HepG2 (cell line): ENCODE data around the gene SLC35B4. TPM values are rescaled to one million over a fixed set of nuclear protein-coding genes. Genes with fewer than 3 reads are reported as not detected.
A peak's percentile ranks its signal among the peaks of the same experiment; 100 is the strongest.

Experiments
- CENPX ChIP-seq: sonication (generic); formaldehyde crosslinking; IDR thresholded peaks from 2 replicates; pipeline ENCODE4 v1.9.0; 2021; ENCODE audit warnings: mild to moderate bottlenecking, missing genetic modification reagents, moderate library complexity
- DDIT3 ChIP-seq: sonication (generic); formaldehyde crosslinking; IDR thresholded peaks from 2 replicates; pipeline ENCODE4 v1.4.0; 2020; ENCODE audit warnings: mild to moderate bottlenecking, missing genetic modification reagents
- DR1 ChIP-seq: sonication (generic); formaldehyde crosslinking; IDR thresholded peaks from 2 replicates; pipeline ENCODE4 v1.8.0; 2021; ENCODE audit warnings: mild to moderate bottlenecking, missing genetic modification reagents, inconsistent platforms
- IRX3 ChIP-seq: sonication (generic); formaldehyde crosslinking; IDR thresholded peaks from 2 replicates; pipeline ENCODE4 v1.8.1; 2023; ENCODE audit warnings: mild to moderate bottlenecking, low read depth, missing genetic modification reagents, borderline replicate concordance
- NRL ChIP-seq: sonication (generic); formaldehyde crosslinking; IDR thresholded peaks from 2 replicates; pipeline ENCODE4 v1.5.0; 2020; ENCODE audit warnings: missing genetic modification reagents, mild to moderate bottlenecking, moderate library complexity, borderline replicate concordance
- PAWR ChIP-seq: sonication (generic); formaldehyde crosslinking; IDR thresholded peaks from 2 replicates; pipeline ENCODE4 v1.4.0; 2020; ENCODE audit warnings: missing genetic modification reagents, mild to moderate bottlenecking, borderline replicate concordance
- SMAD3 ChIP-seq: sonication (generic); formaldehyde crosslinking; IDR thresholded peaks from 2 replicates; pipeline ENCODE4 v1.4.0; 2020; ENCODE audit warnings: missing genetic modification reagents
- STAG1 ChIP-seq: sonication (generic); formaldehyde crosslinking; IDR thresholded peaks from 2 replicates; pipeline ENCODE4 v1.4.0; 2020; ENCODE audit warnings: missing genetic modification reagents
- SUZ12 ChIP-seq: fragments of 150-350 bp; IDR thresholded peaks from 2 replicates; pipeline ENCODE4 v1.6.1; 2014; ENCODE audit warnings: low read depth, low read length
- SYNCRIP ChIP-seq: fragments of 200-400 bp; formaldehyde crosslinking; IDR thresholded peaks from 2 replicates; pipeline ENCODE4 v1.6.1; 2018; ENCODE audit warnings: mild to moderate bottlenecking, low read depth, low read length; ENCODE audit not compliant: insufficient read depth
- TARDBP ChIP-seq: sonication (generic); formaldehyde crosslinking; IDR thresholded peaks from 2 replicates; pipeline ENCODE4 v1.8.0; 2022; ENCODE audit warnings: mild to moderate bottlenecking, missing genetic modification reagents
- ZBTB7A ChIP-seq: sonication (generic); formaldehyde crosslinking; IDR thresholded peaks from 2 replicates; pipeline ENCODE4 v1.8.0; 2022; ENCODE audit warnings: mild to moderate bottlenecking, missing genetic modification reagents
- ZFP36 ChIP-seq: fragments of 150-350 bp; IDR thresholded peaks from 2 replicates; pipeline ENCODE4 v1.6.1; 2018; ENCODE audit warnings: borderline replicate concordance, low read length, low read depth; ENCODE audit not compliant: partially characterized antibody
- ZNF101 ChIP-seq: sonication (generic); formaldehyde crosslinking; IDR thresholded peaks from 2 replicates; pipeline ENCODE4 v1.4.0; 2020; ENCODE audit warnings: mild to moderate bottlenecking, low read depth, missing genetic modification reagents, borderline replicate concordance
- ZNF274 ChIP-seq: sonication (generic); formaldehyde crosslinking; IDR thresholded peaks from 2 replicates; pipeline ENCODE4 v1.5.1; 2020; ENCODE audit warnings: mild to moderate bottlenecking, missing genetic modification reagents
- ZNF333 ChIP-seq: sonication (generic); formaldehyde crosslinking; IDR thresholded peaks from 2 replicates; pipeline ENCODE4 v1.4.0; 2020; ENCODE audit warnings: mild to moderate bottlenecking, missing genetic modification reagents, borderline replicate concordance
- ZNF562 ChIP-seq: sonication (generic); formaldehyde crosslinking; IDR thresholded peaks from 2 replicates; pipeline ENCODE4 v1.8.0; 2022; ENCODE audit warnings: missing genetic modification reagents, borderline replicate concordance
- ZNF644 ChIP-seq: IDR thresholded peaks from 2 replicates; pipeline ENCODE4 v1.6.1; 2016; ENCODE audit warnings: low read depth
- polyA plus RNA-seq, 8 experiments: library from polyadenylated mRNA; depleted of rRNA in 3 of 8; stranded (reverse) in 7 of 8; unstranded in 1 of 8; fragments of >200 nt; fragmentation: Illumina TruSeq in 4 of 8; extraction: Trizol in 4 of 8; gene quantifications; 2 replicates each; pipeline versions ENCODE4 v1.2.1 to v1.2.3, GENCODE V29; 2011 to 2016; ENCODE audit warnings: low read depth in 4 of 8, missing spikeins in 1 of 8, mixed read lengths in 1 of 8; ENCODE audit not compliant: insufficient read depth in 1 of 8
- total RNA-seq, 5 experiments: library from RNA; depleted of rRNA; stranded (reverse); fragments of >200 nt; fragmentation: Illumina TruSeq; extraction: Trizol; gene quantifications; 2 replicates each; pipeline ENCODE4 v1.2.3, GENCODE V29; 2016; ENCODE audit warnings: low read depth in 1 of 5
- TF ChIP-seq, protein P1 (sequence below): IDR thresholded peaks from 2 replicates; pipeline ENCODE4 v1.6.1; 2016; ENCODE audit warnings: control low read depth
- TF ChIP-seq, protein P2 (sequence below): sonication (generic); formaldehyde crosslinking; IDR thresholded peaks from 2 replicates; pipeline ENCODE4 v1.4.0; 2020; ENCODE audit warnings: mild to moderate bottlenecking, missing genetic modification reagents
- TF ChIP-seq, protein P3 (sequence below): IDR thresholded peaks from 2 replicates; pipeline ENCODE4 v1.4.0; 2020; ENCODE audit warnings: mild to moderate bottlenecking, missing genetic modification reagents
- TF ChIP-seq, protein P4 (sequence below): sonication (generic); formaldehyde crosslinking; conservative IDR thresholded peaks from 2 replicates; pipeline ENCODE4 v1.4.0; 2020; ENCODE audit warnings: missing genetic modification reagents

The SLC35B4 gene
- total and polyA plus RNA-seq, 2 of the 13 experiments (the other 11 are each of a cell fraction or from before 2014, with no cell fraction given): 17.1 to 17.8 TPM

GRCh38 chr7:134366481-134366880 is 49.8 kb upstream of the SLC35B4 start (continued):
- TF ChIP-seq, protein P1, sequence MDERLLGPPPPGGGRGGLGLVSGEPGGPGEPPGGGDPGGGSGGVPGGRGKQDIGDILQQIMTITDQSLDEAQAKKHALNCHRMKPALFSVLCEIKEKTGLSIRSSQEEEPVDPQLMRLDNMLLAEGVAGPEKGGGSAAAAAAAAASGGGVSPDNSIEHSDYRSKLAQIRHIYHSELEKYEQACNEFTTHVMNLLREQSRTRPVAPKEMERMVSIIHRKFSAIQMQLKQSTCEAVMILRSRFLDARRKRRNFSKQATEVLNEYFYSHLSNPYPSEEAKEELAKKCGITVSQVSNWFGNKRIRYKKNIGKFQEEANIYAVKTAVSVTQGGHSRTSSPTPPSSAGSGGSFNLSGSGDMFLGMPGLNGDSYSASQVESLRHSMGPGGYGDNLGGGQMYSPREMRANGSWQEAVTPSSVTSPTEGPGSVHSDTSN (CRISPR knock-in tag): no peak
- TF ChIP-seq NRL (CRISPR knock-in tag) (no peak), DDIT3 (CRISPR knock-in tag) (no peak), ZNF101 (CRISPR knock-in tag) (no peak), STAG1 (CRISPR knock-in tag) (no peak), SMAD3 (CRISPR knock-in tag) (no peak; the same call in 1 of the 2 replicates), ZNF274 (CRISPR knock-in tag) (no peak), ZBTB7A (CRISPR knock-in tag) (no peak; the same call in 1 of the 2 replicates), ZNF333 (CRISPR knock-in tag) (no peak), ZNF562 (no peak), IRX3 (CRISPR knock-in tag) (no peak), SYNCRIP (no peak), SUZ12 (no peak), CENPX (no peak), ZFP36 (no peak), DR1 (no peak), TARDBP (CRISPR knock-in tag) (peak; percentile 18; the same call in 1 of the 2 replicates), PAWR (CRISPR knock-in tag) (no peak), ZNF644 (peak; percentile 96)
- TF ChIP-seq, protein P2, sequence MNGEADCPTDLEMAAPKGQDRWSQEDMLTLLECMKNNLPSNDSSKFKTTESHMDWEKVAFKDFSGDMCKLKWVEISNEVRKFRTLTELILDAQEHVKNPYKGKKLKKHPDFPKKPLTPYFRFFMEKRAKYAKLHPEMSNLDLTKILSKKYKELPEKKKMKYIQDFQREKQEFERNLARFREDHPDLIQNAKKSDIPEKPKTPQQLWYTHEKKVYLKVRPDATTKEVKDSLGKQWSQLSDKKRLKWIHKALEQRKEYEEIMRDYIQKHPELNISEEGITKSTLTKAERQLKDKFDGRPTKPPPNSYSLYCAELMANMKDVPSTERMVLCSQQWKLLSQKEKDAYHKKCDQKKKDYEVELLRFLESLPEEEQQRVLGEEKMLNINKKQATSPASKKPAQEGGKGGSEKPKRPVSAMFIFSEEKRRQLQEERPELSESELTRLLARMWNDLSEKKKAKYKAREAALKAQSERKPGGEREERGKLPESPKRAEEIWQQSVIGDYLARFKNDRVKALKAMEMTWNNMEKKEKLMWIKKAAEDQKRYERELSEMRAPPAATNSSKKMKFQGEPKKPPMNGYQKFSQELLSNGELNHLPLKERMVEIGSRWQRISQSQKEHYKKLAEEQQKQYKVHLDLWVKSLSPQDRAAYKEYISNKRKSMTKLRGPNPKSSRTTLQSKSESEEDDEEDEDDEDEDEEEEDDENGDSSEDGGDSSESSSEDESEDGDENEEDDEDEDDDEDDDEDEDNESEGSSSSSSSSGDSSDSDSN (CRISPR knock-in tag): no peak
- TF ChIP-seq, protein P3, sequence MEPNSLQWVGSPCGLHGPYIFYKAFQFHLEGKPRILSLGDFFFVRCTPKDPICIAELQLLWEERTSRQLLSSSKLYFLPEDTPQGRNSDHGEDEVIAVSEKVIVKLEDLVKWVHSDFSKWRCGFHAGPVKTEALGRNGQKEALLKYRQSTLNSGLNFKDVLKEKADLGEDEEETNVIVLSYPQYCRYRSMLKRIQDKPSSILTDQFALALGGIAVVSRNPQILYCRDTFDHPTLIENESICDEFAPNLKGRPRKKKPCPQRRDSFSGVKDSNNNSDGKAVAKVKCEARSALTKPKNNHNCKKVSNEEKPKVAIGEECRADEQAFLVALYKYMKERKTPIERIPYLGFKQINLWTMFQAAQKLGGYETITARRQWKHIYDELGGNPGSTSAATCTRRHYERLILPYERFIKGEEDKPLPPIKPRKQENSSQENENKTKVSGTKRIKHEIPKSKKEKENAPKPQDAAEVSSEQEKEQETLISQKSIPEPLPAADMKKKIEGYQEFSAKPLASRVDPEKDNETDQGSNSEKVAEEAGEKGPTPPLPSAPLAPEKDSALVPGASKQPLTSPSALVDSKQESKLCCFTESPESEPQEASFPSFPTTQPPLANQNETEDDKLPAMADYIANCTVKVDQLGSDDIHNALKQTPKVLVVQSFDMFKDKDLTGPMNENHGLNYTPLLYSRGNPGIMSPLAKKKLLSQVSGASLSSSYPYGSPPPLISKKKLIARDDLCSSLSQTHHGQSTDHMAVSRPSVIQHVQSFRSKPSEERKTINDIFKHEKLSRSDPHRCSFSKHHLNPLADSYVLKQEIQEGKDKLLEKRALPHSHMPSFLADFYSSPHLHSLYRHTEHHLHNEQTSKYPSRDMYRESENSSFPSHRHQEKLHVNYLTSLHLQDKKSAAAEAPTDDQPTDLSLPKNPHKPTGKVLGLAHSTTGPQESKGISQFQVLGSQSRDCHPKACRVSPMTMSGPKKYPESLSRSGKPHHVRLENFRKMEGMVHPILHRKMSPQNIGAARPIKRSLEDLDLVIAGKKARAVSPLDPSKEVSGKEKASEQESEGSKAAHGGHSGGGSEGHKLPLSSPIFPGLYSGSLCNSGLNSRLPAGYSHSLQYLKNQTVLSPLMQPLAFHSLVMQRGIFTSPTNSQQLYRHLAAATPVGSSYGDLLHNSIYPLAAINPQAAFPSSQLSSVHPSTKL: peak; percentile 95
- TF ChIP-seq, protein P4, sequence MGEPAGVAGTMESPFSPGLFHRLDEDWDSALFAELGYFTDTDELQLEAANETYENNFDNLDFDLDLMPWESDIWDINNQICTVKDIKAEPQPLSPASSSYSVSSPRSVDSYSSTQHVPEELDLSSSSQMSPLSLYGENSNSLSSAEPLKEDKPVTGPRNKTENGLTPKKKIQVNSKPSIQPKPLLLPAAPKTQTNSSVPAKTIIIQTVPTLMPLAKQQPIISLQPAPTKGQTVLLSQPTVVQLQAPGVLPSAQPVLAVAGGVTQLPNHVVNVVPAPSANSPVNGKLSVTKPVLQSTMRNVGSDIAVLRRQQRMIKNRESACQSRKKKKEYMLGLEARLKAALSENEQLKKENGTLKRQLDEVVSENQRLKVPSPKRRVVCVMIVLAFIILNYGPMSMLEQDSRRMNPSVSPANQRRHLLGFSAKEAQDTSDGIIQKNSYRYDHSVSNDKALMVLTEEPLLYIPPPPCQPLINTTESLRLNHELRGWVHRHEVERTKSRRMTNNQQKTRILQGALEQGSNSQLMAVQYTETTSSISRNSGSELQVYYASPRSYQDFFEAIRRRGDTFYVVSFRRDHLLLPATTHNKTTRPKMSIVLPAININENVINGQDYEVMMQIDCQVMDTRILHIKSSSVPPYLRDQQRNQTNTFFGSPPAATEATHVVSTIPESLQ (CRISPR knock-in tag): no peak
